Measurements from ENCODE around the gene KCNQ5.

KCNQ5 gene

DNA sequence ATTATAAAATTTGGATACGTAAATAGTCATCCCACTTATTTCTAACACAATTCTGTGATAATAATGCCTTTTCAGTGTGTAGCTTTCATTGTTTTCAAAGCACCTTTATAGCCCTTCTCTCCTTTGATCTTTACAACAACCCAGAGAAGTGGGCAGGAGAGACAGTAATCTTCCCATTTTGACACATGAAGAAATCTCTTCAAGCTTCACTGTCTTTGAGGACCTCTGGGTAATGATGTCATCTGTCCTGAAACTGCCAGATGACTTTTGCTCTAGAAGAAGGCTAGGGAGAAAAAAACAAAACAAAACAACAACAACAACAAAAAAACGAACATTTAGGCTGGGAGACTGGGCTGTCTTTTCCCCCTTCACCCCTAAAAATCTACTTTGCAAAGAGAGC lies 203.0 kb downstream of the KCNQ5 start:
- TF ChIP-seq ZNF335 (tag by site-specific recombination; conservative IDR thresholded peaks at IDR 0.05): 0 out of 2 replicates have a peak, but pooled peaks have one; percentile 25
- TF ChIP-seq ZNF174 (tag by site-specific recombination; IDR thresholded peaks at IDR 0.05): no peak
- 0 out of 2 replicates have a peak, but pooled peaks have one; percentile 11 for TF ChIP-seq ZNF366 (tag by site-specific recombination; conservative IDR thresholded peaks at IDR 0.05)
- TF ChIP-seq, protein P1, sequence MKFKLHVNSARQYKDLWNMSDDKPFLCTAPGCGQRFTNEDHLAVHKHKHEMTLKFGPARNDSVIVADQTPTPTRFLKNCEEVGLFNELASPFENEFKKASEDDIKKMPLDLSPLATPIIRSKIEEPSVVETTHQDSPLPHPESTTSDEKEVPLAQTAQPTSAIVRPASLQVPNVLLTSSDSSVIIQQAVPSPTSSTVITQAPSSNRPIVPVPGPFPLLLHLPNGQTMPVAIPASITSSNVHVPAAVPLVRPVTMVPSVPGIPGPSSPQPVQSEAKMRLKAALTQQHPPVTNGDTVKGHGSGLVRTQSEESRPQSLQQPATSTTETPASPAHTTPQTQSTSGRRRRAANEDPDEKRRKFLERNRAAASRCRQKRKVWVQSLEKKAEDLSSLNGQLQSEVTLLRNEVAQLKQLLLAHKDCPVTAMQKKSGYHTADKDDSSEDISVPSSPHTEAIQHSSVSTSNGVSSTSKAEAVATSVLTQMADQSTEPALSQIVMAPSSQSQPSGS (tag by site-specific recombination; IDR thresholded peaks at IDR 0.05; ENCODE audit: low read depth): peak; percentile 78
- no peaks in the 10 kb centered on the region for H3K4me1 ChIP-seq (ENCODE audit: control insufficient read depth, insufficient read depth, low read length)
- POLR2A ChIA-PET: no interaction called here
- H3K36me3 ChIP-seq (ENCODE audit: control insufficient read depth in 2 of 2, insufficient read depth in 1 of 2, low read length in 2 of 2): no peaks in the 10 kb centered on the region
- no peaks in the 10 kb centered on the region for H3K9me3 ChIP-seq (ENCODE audit: control insufficient read depth, insufficient read depth, low read depth, low read length)
- CTCF ChIA-PET: interaction anchor here (0.6 to 0.9 kb wide), 2 partner anchors 208 to 229 kb away, joined by 3 read pairs; no protein-coding TSS in a partner anchor
- no peak overlapping the region for H3K4me3 ChIP-seq (ENCODE audit: low read depth, low read length)
- no peak overlapping the region for H3K27ac ChIP-seq (ENCODE audit: extremely low read depth, low read depth, low read length)

DNA sequence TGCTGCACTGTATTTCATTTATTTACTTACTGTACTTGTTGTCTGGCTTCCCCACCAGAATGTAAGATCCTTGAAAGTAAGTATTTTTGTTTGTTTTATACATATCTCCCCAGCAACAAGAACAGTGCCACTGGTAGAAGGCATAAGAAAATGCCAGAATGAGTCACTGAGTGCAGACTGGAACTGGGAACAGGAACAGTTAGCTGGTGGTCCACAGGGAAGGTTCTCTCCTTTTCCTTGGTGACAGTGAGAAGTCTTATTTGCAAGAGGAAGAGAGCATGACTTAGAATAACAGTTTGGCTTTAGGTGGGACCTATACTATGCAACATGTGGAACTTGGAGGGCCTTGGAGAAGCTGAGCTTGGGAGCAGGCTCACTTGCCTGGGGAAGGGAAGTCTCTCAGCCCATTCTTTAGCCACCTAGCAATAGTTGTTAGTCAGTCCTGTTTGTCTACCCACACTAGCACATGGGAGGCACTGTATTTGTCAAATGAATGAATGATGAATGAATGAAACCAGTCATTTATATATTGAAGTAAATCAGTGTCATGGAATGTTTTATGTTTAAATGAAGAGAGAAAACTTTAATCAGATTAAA lies 203.5 kb downstream of the KCNQ5 start:
- Histone ChIP-seq H3K4me3 (ENCODE audit: low read depth, low read length) (no peak overlapping the region), H3K9me3 (ENCODE audit: control insufficient read depth, insufficient read depth, low read depth, low read length) (no peaks in the 10 kb centered on the region), H3K27ac (ENCODE audit: extremely low read depth, low read depth, low read length) (no peak overlapping the region), H3K4me1 (ENCODE audit: control insufficient read depth, insufficient read depth, low read length) (no peaks in the 10 kb centered on the region), H3K36me3 (ENCODE audit: control insufficient read depth in 2 of 2, insufficient read depth in 1 of 2, low read length in 2 of 2) (no peaks in the 10 kb centered on the region)
- POLR2A ChIA-PET: no interaction called here
- TF ChIP-seq SCRT2 (tag by site-specific recombination; IDR thresholded peaks at IDR 0.05) (0 out of 2 replicates have a peak, but pooled peaks have one; percentile 40), ZNF302 (tag by site-specific recombination; IDR thresholded peaks at IDR 0.05; ENCODE audit: low read depth) (no peak)
- CTCF ChIA-PET: interaction anchor here (0.6 to 0.9 kb wide), 2 partner anchors 209 to 228 kb away, joined by 3 read pairs; no protein-coding TSS in a partner anchor

DNA sequence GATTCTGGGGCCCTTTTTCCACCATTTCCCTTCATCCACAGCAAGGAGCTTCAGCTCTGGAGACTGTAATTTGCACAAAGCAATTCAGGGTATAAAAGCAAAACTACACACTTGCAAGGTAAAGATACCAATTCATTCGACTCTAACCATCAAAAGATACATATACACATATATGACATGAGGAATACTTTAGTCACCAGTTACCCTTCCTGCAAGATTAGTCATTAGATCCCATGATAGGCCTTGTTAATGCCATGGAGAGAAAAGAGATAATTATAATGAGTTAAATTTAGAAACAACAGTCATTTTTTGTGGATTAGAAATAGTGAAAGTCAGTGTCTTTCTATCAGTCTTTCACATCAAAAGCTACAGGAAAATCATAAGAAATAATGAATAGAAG lies 204.2 kb downstream of the KCNQ5 start:
- CTCF ChIA-PET: no interaction called here
- Histone ChIP-seq H3K27ac (ENCODE audit: extremely low read depth, low read depth, low read length) (no peak overlapping the region), H3K36me3 (ENCODE audit: control insufficient read depth in 2 of 2, insufficient read depth in 1 of 2, low read length in 2 of 2) (no peaks in the 10 kb centered on the region)

DNA sequence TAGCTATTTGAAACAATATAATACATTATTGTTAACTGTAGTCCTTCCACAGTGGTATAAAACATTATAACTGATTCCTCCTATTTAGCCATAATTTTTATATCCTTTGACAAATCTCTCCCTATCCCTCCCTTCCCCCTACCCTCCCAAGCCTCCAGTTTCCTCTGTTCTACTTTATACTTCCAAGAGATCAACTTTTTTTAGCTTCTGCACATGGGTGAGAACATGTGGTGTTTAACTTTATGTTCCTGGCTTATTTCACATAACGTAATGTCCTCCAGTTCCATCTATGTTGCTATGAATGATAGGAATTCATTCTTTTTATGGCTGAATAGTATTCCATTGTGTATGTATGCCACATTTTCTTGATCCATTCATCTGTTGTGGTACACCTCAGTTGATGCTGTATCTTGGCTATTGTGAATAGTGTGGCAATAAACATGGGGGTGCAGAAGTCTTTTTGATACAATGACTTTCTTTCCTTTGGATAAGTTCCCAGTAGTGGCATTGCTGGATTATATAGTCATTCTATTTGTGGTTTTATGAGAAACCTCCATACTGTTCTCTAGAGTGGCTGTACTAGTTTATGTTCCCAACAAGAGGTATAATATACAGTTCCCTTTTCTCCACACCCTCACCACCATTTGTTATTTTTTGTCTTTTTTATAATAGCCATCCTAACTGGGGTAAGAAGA lies 205.0 kb downstream of the KCNQ5 start:
- no peak for TF ChIP-seq SCRT1 (tag by site-specific recombination; IDR thresholded peaks at IDR 0.05; ENCODE audit: borderline replicate concordance)
- no peak for TF ChIP-seq ZNF791 (tag by site-specific recombination; IDR thresholded peaks at IDR 0.05)
- no peak for TF ChIP-seq PRDM1 (tag by site-specific recombination; IDR thresholded peaks at IDR 0.05)
- TF ChIP-seq ZXDB (tag by site-specific recombination; IDR thresholded peaks at IDR 0.05): no peak
- no peak for TF ChIP-seq ZFHX2 (tag by site-specific recombination; conservative IDR thresholded peaks at IDR 0.05)
- no peak for TF ChIP-seq ZNF521 (tag by site-specific recombination; IDR thresholded peaks at IDR 0.05)
- no peak for TF ChIP-seq ZNF266 (tag by site-specific recombination; IDR thresholded peaks at IDR 0.05; ENCODE audit: low read depth)
- no peak for TF ChIP-seq ZNF214 (tag by site-specific recombination; IDR thresholded peaks at IDR 0.05; ENCODE audit: borderline replicate concordance)
- no peak for TF ChIP-seq ZNF211 (tag by site-specific recombination; IDR thresholded peaks at IDR 0.05; ENCODE audit: low read depth)
- TF ChIP-seq ZBTB8A (tag by site-specific recombination; IDR thresholded peaks at IDR 0.05): no peak
- TF ChIP-seq ZNF404 (tag by site-specific recombination; IDR thresholded peaks at IDR 0.05): no peak
- no peak for TF ChIP-seq ZNF354C (tag by site-specific recombination; IDR thresholded peaks at IDR 0.05; ENCODE audit: borderline replicate concordance, low read depth)
- Histone ChIP-seq H3K4me3 (ENCODE audit: low read depth, low read length) (no peak overlapping the region), H3K4me1 (ENCODE audit: control insufficient read depth, insufficient read depth, low read length) (no peaks in the 10 kb centered on the region), H3K36me3 (ENCODE audit: control insufficient read depth in 2 of 2, insufficient read depth in 1 of 2, low read length in 2 of 2) (no peaks in the 10 kb centered on the region), H3K9me3 (ENCODE audit: control insufficient read depth, insufficient read depth, low read depth, low read length) (no peaks in the 10 kb centered on the region), H3K27ac (ENCODE audit: extremely low read depth, low read depth, low read length) (no peak overlapping the region)
- POLR2A ChIA-PET: no interaction called here
- CTCF ChIA-PET: no interaction called here

More for the DNA sequence above, 204.2 kb downstream of the KCNQ5 start:
- POLR2A ChIA-PET: no interaction called here
- H3K4me3 ChIP-seq (ENCODE audit: low read depth, low read length): no peak overlapping the region
- TF ChIP-seq ZNF121 (tag by site-specific recombination; IDR thresholded peaks at IDR 0.05): no peak
- TF ChIP-seq ZNF366 (tag by site-specific recombination; conservative IDR thresholded peaks at IDR 0.05): no peak
- no peak for TF ChIP-seq HOXC10 (CRISPR knock-in tag; IDR thresholded peaks at IDR 0.05)
- no peak for TF ChIP-seq ZNF629 (tag by site-specific recombination; IDR thresholded peaks at IDR 0.05)
- TF ChIP-seq, protein P2, sequence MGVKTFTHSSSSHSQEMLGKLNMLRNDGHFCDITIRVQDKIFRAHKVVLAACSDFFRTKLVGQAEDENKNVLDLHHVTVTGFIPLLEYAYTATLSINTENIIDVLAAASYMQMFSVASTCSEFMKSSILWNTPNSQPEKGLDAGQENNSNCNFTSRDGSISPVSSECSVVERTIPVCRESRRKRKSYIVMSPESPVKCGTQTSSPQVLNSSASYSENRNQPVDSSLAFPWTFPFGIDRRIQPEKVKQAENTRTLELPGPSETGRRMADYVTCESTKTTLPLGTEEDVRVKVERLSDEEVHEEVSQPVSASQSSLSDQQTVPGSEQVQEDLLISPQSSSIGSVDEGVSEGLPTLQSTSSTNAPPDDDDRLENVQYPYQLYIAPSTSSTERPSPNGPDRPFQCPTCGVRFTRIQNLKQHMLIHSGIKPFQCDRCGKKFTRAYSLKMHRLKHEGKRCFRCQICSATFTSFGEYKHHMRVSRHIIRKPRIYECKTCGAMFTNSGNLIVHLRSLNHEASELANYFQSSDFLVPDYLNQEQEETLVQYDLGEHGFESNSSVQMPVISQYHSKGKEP (tag by site-specific recombination; IDR thresholded peaks at IDR 0.05): no peak
- H3K9me3 ChIP-seq (ENCODE audit: control insufficient read depth, insufficient read depth, low read depth, low read length): no peaks in the 10 kb centered on the region
- no peaks in the 10 kb centered on the region for H3K4me1 ChIP-seq (ENCODE audit: control insufficient read depth, insufficient read depth, low read length)

Data from HEK293 (cell line).